Fibroblast of mammary gland (primary cell): ENCODE results near the gene CHAD.

Experiments used
- DNase-seq: peaks from one replicate; pipeline ENCODE4 v3.0.0-alpha.2; 2010; ENCODE audit warnings: low read depth
- H3K4me3 ChIP-seq: 2 replicates; pipeline ENCODE4 v1.5.1; 2011; ENCODE audit warnings: low read depth, mild to moderate bottlenecking, low read length, moderate library complexity; ENCODE audit not compliant: control insufficient read depth
- TF ChIP-seq, protein P1 (sequence below): conservative IDR thresholded peaks from 2 replicates; pipeline ENCODE4 v1.5.1; 2011; ENCODE audit warnings: low read depth, low read length, inconsistent platforms; ENCODE audit not compliant: control insufficient read depth, insufficient read depth

Gene CHAD

DNA sequence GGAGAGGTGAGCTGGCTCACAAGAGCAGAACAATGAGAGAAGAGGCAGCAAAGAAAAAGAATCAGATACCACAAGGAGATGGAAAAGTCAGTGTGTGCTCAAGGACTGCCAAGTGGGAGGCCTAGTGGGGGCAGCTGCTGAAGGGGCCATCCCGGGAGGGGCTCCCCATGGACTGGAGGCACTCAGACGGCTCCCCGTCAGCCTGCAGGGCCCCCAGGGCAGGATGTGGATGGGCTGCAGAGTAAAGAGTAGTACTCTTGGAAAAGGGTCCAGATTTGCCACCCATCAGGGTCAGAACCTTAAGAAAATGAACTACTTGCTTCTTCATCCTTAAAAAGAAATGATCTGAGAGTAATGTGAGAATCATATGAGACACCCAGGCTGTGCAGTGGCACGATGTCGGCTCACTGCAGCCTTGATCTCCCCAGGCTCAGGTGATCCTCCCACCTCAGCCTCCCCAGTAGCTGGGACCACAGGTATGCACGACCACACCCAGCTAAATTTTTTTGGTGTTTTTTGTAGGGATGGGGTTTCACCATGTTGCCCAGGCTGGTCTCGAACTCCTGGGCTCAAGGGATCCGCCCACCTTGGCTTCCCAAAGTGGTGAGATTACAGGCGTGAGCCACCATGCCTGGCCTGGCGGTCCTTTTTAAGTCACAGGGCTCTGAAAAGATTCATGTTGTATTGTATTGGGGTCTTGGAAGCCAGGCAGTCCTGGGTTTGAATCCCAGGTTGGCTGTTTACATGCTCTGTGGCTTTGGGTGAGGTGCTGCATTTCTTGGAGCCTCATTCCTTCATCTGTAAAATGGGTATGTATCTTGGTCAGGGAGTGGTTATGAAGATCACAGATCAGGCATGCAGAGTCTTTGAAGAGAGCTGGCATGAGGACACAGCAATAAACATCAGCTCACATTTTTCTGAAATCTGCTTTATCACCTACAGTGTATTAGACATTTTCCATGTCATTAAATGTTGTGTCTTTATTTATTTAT lies 27.5 kb downstream of the CHAD start:
- TF ChIP-seq, protein P1, sequence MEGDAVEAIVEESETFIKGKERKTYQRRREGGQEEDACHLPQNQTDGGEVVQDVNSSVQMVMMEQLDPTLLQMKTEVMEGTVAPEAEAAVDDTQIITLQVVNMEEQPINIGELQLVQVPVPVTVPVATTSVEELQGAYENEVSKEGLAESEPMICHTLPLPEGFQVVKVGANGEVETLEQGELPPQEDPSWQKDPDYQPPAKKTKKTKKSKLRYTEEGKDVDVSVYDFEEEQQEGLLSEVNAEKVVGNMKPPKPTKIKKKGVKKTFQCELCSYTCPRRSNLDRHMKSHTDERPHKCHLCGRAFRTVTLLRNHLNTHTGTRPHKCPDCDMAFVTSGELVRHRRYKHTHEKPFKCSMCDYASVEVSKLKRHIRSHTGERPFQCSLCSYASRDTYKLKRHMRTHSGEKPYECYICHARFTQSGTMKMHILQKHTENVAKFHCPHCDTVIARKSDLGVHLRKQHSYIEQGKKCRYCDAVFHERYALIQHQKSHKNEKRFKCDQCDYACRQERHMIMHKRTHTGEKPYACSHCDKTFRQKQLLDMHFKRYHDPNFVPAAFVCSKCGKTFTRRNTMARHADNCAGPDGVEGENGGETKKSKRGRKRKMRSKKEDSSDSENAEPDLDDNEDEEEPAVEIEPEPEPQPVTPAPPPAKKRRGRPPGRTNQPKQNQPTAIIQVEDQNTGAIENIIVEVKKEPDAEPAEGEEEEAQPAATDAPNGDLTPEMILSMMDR = no peak
- H3K4me3 ChIP-seq = no peak overlapping the region
- DNase-seq = no peak

GRCh38 chr17:50440172-50440837 lies 28.4 kb downstream of the CHAD start:
- DNase-seq = no peak
- TF ChIP-seq, protein P1 = no peak
- no peak overlapping the region for H3K4me3 ChIP-seq

DNA sequence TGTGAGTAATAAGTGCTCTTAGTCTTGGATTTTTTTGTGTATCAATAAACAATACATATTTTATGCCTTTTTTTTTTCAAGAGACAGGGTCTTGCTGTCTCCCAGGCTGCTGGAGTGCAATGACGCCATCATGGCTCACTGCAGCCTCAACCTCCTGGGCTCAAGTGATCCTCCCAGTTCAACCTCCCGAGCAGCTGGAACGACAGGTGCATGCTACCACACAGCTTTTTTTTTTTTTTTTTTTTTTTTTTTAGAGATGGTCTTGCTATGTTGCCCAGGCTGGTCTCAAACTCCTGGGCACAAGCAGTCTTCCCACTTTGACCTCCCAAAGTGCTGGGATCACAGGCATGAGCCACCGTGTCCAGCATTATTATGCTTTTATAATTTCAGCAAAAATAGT lies 29.7 kb downstream of the CHAD start:
- TF ChIP-seq, protein P1 = no peak
- DNase-seq = no peak
- H3K4me3 ChIP-seq = no peak overlapping the region

GRCh38 chr17:50437409-50437808 lies 31.3 kb downstream of the CHAD start:
- no peak overlapping the region for H3K4me3 ChIP-seq
- TF ChIP-seq, protein P1 = no peak
- DNase-seq = no peak

DNA sequence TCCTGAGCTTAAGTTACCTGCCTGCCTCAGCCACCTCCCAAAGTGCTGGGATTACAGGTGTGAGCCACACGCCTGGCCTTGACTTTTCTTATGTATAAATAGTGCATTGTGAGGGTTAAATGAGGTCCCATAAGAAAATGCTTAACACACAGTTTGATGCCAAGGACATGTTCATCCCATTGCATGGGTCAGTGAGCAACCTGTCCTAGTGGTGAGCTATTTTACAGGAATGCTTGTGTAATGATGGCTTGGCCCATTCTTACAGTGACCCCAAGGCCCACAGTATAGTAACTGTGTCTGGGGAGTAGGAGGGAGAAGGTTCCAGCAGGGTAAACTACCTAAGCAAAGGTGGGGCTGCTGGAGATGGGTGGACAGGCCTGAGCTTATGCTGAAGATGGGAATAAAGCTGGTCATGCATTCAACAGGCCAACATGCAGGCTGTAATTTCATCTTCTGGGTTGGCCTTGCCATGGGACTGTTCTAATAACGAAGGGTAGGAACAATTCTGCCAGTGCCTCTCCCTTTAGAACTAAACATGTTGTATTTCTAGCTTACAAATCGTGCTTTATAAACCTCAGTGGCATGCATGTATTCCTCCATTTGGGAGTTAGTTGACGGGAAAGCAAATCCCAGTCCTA lies 36.4 kb downstream of the CHAD start:
- DNase-seq = no peak
- no peak overlapping the region for H3K4me3 ChIP-seq
- TF ChIP-seq, protein P1 = no peak

GRCh38 chr17:50430821-50431618 lies 37.7 kb downstream of the CHAD start:
- no peak for DNase-seq
- TF ChIP-seq, protein P1 = no peak

More at GRCh38 chr17:50430821-50431618, 37.7 kb downstream of the CHAD start:
- no peak overlapping the region for H3K4me3 ChIP-seq
